ENCODE measurements around the gene B4GALNT3. TPM values are rescaled to one million over a fixed set of nuclear protein-coding genes. Genes with fewer than 3 reads are reported as not detected.

The B4GALNT3 gene
- total and polyA plus RNA-seq, 2 of the 13 experiments (the other 11 are each of a cell fraction or from before 2014, with no cell fraction given): 3.2 to 4.4 TPM

DNA sequence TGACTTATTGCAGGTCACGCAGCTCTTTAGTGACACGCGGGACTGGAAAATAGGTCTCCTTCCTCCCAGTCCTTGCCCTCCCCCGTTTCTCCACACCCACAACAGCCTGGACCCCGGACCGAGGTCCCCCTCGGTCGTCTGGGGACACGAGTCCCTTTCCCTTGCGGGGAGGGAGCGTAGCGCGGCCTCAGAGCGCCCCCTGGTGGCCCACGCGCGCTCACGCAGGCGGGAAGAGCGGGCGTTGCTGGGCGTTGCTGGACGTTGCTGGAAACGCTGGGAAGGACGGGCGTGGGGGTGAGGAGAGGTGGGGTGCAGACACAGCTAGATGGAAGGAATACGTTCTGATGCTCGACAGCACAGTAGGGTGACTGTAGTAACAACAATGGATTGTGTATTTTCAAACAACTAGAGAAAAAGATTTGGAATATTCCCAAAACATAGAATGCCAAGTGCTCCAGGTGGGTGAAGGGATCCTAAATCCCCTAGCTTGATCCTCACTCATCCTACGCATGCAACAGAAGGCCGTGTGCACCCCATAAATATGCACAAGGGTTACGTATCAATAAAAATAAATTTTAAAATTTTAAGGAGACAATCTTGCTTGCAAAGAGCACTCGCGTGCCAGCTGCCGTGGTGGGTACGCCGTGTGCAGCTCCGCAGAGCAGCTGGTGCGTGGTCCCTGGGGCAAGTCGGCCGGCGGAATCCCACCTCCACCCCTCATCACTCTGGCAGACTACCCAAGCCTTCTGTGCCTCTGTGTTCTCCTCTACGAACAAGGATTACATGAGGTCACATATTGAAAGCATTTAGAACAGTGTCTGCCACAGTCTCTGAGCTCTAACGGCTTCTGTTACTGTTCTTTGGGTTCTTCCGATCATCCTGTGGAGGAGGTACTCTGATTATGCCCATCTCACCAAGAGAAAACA lies 87.4 kb downstream of the B4GALNT3 start (continued):
- 0 out of 2 replicates have a peak, but pooled peaks have one; percentile 28 for TF ChIP-seq ERF (CRISPR knock-in tag; IDR thresholded peaks at IDR 0.05)
- TF ChIP-seq ZNF3 (CRISPR knock-in tag; IDR thresholded peaks at IDR 0.05): no peak
- TF ChIP-seq BORCS8-MEF2B (CRISPR knock-in tag; IDR thresholded peaks at IDR 0.05): peak; percentile 63; the same call in 1 of the 2 replicates
- TF ChIP-seq ATF5 (CRISPR knock-in tag; IDR thresholded peaks at IDR 0.05; ENCODE audit: low read depth): no peak
- no peak for TF ChIP-seq BATF2 (CRISPR knock-in tag; IDR thresholded peaks at IDR 0.05)
- peak; percentile 54; the same call in 1 of the 2 replicates for TF ChIP-seq TOPORS (CRISPR knock-in tag; IDR thresholded peaks at IDR 0.05)
- 0 out of 2 replicates have a peak, but pooled peaks have one; percentile 26 for TF ChIP-seq ZNF225 (CRISPR knock-in tag; IDR thresholded peaks at IDR 0.05)
- no peak for TF ChIP-seq MEIS2 (CRISPR knock-in tag; IDR thresholded peaks at IDR 0.05)
- no peak for TF ChIP-seq POLR2G (IDR thresholded peaks at IDR 0.05; ENCODE audit: low read depth, low read length)
- TF ChIP-seq ZNF501 (CRISPR knock-in tag; IDR thresholded peaks at IDR 0.05): no peak; the same call in 1 of the 2 replicates

DNA sequence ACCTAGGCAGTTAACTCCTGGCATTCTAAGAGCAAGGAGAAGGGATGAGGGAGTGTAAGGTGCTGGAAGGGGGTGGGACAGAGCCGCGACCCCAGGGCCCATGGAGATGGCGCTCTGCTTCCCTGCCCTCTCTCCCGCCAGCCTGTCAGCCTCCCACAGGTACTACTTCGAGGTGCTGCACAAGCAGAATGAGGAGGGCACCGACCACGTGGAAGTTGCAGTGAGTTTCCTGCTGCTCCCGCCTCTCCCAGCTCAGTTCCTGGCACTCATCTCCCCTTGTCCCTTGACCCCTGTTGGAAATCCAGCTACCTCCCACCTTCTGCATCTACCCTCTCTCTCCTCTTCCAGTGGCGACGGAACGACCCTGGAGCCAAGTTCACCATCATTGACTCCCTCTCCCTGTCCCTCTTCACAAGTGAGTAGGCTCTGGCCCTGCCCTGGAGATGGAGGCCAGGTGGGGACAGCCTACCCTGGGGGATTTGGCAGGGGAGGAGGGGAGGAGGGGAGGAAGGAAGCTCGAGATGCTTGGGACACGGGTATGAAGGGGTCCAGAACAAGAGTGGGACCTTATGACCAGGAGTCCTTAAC lies 88.2 kb downstream of the B4GALNT3 start:
- Histone ChIP-seq H3K4me3 (replicated peaks in 1 of 3; ENCODE audit: insufficient read depth in 1 of 3, low read depth in 2 of 3, low read length in 3 of 3) (no peak overlapping the region), H3K9ac (ENCODE audit: insufficient read depth, low read depth, low read length) (no peak overlapping the region), H3K27ac (ENCODE audit: extremely low read length, insufficient read depth, low read length) (no peak overlapping the region), H2AFZ (ENCODE audit: low read length) (no peak overlapping the region), H4K20me1 (ENCODE audit: insufficient read depth, low read length) (no peaks in the 10 kb centered on the region), H3K4me1 (ENCODE audit: insufficient read depth, low read length) (no peaks in the 10 kb centered on the region), H3K36me3 (replicated peaks in 1 of 2; ENCODE audit: control insufficient read depth in 1 of 2, insufficient read depth in 2 of 2, low read length in 2 of 2) (no peaks in the 10 kb centered on the region), H3K4me2 (ENCODE audit: low read depth, low read length) (no peak overlapping the region), H3K9me3 (ENCODE audit: low read length) (no peaks in the 10 kb centered on the region), H3K79me2 (ENCODE audit: insufficient read depth, low read length) (no peaks in the 10 kb centered on the region), H3K27me3 (ENCODE audit: control insufficient read depth in 1 of 2, insufficient read depth in 2 of 2, low read length in 2 of 2) (no peaks in the 10 kb centered on the region)
- no peak for ATAC-seq
- no TSS peak for BruUV-seq (replicated peaks)
- no peak for DNase-seq (ENCODE audit: low spot score)
- in situ Hi-C loops (cut with HindIII; ENCODE audit: extremely low pct_ligation_motif_present, low pct_unique_long_range_greater_than_20kb) (no loop called here), intact Hi-C loops (cut with micrococcal nuclease; ENCODE audit: unreplicated experiment) (loop anchor here (5.0 kb wide), 1 partner anchor 96 kb away; no protein-coding TSS in a partner anchor)
- ChIA-PET POLR2A (no interaction called here), CTCF (ENCODE audit: low intra/inter-chr PET ratio, low total read pairs) (interaction anchor here (0.7 to 4.6 kb wide), 2 partner anchors 21 to 94 kb away, joined by 3 to 227 read pairs; partner anchors contain the start of gene B4GALNT3)
- FAIRE-seq: no peak
- WGBS (ENCODE audit: low lambda C conversion rate): 64% methylated on average over 12 of the region's 13 CpGs
- TF ChIP-seq FOXC1 (CRISPR knock-in tag; IDR thresholded peaks at IDR 0.05; ENCODE audit: borderline replicate concordance) (no peak), KLF13 (CRISPR knock-in tag; IDR thresholded peaks at IDR 0.05) (no peak), SMAD1 (CRISPR knock-in tag; IDR thresholded peaks at IDR 0.05; ENCODE audit: borderline replicate concordance, low read depth) (no peak), MYNN (CRISPR knock-in tag; IDR thresholded peaks at IDR 0.05; ENCODE audit: low read depth) (no peak), PHF20 (CRISPR knock-in tag; IDR thresholded peaks at IDR 0.05) (no peak), NBN (conservative IDR thresholded peaks at IDR 0.05) (no peak), ZNF674 (CRISPR knock-in tag; IDR thresholded peaks at IDR 0.05; ENCODE audit: low read depth) (no peak), ZNF768 (CRISPR knock-in tag; IDR thresholded peaks at IDR 0.05) (no peak)
- TF ChIP-seq, protein P1, sequence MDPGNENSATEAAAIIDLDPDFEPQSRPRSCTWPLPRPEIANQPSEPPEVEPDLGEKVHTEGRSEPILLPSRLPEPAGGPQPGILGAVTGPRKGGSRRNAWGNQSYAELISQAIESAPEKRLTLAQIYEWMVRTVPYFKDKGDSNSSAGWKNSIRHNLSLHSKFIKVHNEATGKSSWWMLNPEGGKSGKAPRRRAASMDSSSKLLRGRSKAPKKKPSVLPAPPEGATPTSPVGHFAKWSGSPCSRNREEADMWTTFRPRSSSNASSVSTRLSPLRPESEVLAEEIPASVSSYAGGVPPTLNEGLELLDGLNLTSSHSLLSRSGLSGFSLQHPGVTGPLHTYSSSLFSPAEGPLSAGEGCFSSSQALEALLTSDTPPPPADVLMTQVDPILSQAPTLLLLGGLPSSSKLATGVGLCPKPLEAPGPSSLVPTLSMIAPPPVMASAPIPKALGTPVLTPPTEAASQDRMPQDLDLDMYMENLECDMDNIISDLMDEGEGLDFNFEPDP (CRISPR knock-in tag; conservative IDR thresholded peaks at IDR 0.05): no peak
